ENCODE results near the gene IL17C. TPM values are rescaled to one million over a fixed set of nuclear protein-coding genes. Genes with fewer than 3 reads are reported as not detected.

Gene IL17C
- total and polyA plus RNA-seq, 10 of the 15 experiments (the other 5 are each of a cell fraction or from before 2014, with no cell fraction given): not detected

GRCh38 chr16:88599092-88599733 lies 39.2 kb upstream of the IL17C start:
- Histone ChIP-seq H3K9me3 (replicated peaks; ENCODE audit: control insufficient read depth, insufficient read depth, low read length) (no peaks in the 10 kb centered on the region), H3K4me1 (ENCODE audit: control insufficient read depth, insufficient read depth, low read length) (no peaks in the 10 kb centered on the region; the same call in 1 of the 2 replicates), H3K27ac (ENCODE audit: control insufficient read depth, insufficient read depth) (no peak overlapping the region), H4K20me1 (ENCODE audit: control insufficient read depth, insufficient read depth) (no peaks in the 10 kb centered on the region), H3K4me3 (no peak overlapping the region), H3K36me3 (ENCODE audit: control insufficient read depth in 2 of 2, insufficient read depth in 2 of 2, low read length in 1 of 2) (peaks cover 23 to 28% of the 10 kb centered on the region in 2 experiments), H3K9ac (ENCODE audit: control insufficient read depth, insufficient read depth, low read length) (no peak overlapping the region), H2AFZ (ENCODE audit: control insufficient read depth, low read depth, low read length) (no peak overlapping the region), H3K4me2 (ENCODE audit: control insufficient read depth, insufficient read depth) (no peak overlapping the region), H3K79me2 (ENCODE audit: control insufficient read depth, insufficient read depth, low read length) (peaks cover 2% of the 10 kb centered on the region; the same call in 1 of the 2 replicates), H3K27me3 (replicated peaks in 1 of 2; ENCODE audit: control insufficient read depth in 2 of 2, insufficient read depth in 2 of 2, low read length in 1 of 2) (no peaks in the 10 kb centered on the region)
- ChIA-PET RAD21 (ENCODE audit: unreplicated experiment) (no interaction called here), POLR2A (no interaction called here), SMC1A (ENCODE audit: uncharacterized antibody, unreplicated experiment) (no interaction called here), CTCF (no interaction called here)
- in situ Hi-C loops (cut with MboI): no loop called here
- no peak for DNase-seq (ENCODE audit: low read depth, low spot score)
- intact Hi-C loops (cut with micrococcal nuclease; ENCODE audit: unreplicated experiment): no loop called here
- ATAC-seq: no peak
- no TSS peak for BruUV-seq (replicated peaks)
- FAIRE-seq: no peak
- WGBS (ENCODE audit: insufficient coverage, insufficient replicate concordance, low lambda C conversion rate, missing lambda C conversion rate): 83% methylated on average over 11 of the region's 14 CpGs
- peak; percentile 57; the same call in 1 of the 2 replicates for TF ChIP-seq SPI1 (IDR thresholded peaks at IDR 0.05; ENCODE audit: borderline replicate concordance, insufficient read depth, low read depth, low read length)
- 0 out of 2 replicates have a peak, but pooled peaks have one; percentile 12 for TF ChIP-seq POLR2A (IDR thresholded peaks at IDR 0.05; ENCODE audit: low read depth, low read length)
- no peak for TF ChIP-seq NR2C1 (IDR thresholded peaks at IDR 0.05)
- TF ChIP-seq MYC (IDR thresholded peaks at IDR 0.05; ENCODE audit: insufficient read depth, insufficient read length, insufficient replicate concordance, low read length, severe bottlenecking): no peak
- TF ChIP-seq PRDM15 (CRISPR knock-in tag; IDR thresholded peaks at IDR 0.05): no peak
- TF ChIP-seq ZNF274 (IDR thresholded peaks at IDR 0.05; ENCODE audit: insufficient read depth, insufficient read length): no peak
- TF ChIP-seq TAF1 (IDR thresholded peaks at IDR 0.05; ENCODE audit: borderline replicate concordance, low read depth, low read length): no peak
- TF ChIP-seq IKZF1 (conservative IDR thresholded peaks at IDR 0.05): no peak
- no peak for TF ChIP-seq CTCF (IDR thresholded peaks at IDR 0.05 in 2 of 3, conservative IDR thresholded peaks at IDR 0.05 in 1 of 3; ENCODE audit: control insufficient read depth in 2 of 3, extremely low read depth in 1 of 3, insufficient read depth in 1 of 3, low read depth in 3 of 3, low read length in 3 of 3)
- TF ChIP-seq POU2F2 (IDR thresholded peaks at IDR 0.05; ENCODE audit: borderline replicate concordance, low read depth, low read length): no peak
- TF ChIP-seq NBN (IDR thresholded peaks at IDR 0.05): no peak
- no peak for TF ChIP-seq HDAC6 (IDR thresholded peaks at IDR 0.05; ENCODE audit: unreplicated experiment)
- no peak for TF ChIP-seq PKNOX1 (IDR thresholded peaks at IDR 0.05)
- no peak for TF ChIP-seq SIN3A (IDR thresholded peaks at IDR 0.05; ENCODE audit: low read depth, low read length)
- no peak for TF ChIP-seq E4F1 (IDR thresholded peaks at IDR 0.05; ENCODE audit: borderline replicate concordance, partially characterized antibody)
